GM10248 (cell line): ENCODE measurements around the gene CRBN.

Experiments used
- CTCF ChIA-PET: fragments of 300-600 bp; sonication (Branson Sonifier 250); formaldehyde crosslinking; extraction: SDS; loops from one replicate; lab custom pipeline; 2021; ENCODE audit warnings: antibody characterized with exemption; lab: Yijun Ruan, JAX
- POLR2A ChIA-PET: fragments of 350-650 bp; sonication (Branson Sonifier 250); formaldehyde crosslinking; extraction: SDS; loops from one replicate; lab custom pipeline; 2020; ENCODE audit warnings: antibody characterized with exemption; lab: Yijun Ruan, JAX
- DNase-seq: peaks from one replicate; pipeline ENCODE4 v3.0.0; 2012; ENCODE audit errors: extremely low spot score
- TF ChIP-seq, protein P1 (sequence below): IDR thresholded peaks from 2 replicates; pipeline ENCODE4 v1.5.1; 2012; ENCODE audit warnings: mild to moderate bottlenecking, low read depth; ENCODE audit errors: extremely low read depth, missing control alignments, control extremely low read depth

CRBN gene

DNA sequence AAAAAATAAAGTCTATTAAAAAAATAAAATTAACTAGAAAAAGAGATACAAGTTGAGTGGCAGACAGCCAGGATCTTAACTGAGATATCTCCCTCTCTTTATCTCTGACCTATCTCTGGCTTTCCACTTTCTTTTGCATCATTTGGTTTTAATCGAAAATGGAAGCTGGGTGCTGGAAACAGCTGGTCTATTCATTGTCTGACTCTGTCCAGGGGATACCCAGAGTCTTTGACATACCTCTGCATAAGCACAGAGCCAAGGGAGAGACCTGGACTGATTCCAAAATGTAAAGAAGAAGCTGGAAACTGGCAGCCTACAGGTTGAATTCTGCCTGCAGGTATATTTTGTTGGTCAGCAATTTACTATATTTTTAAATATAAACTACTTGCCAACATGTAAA is 29.6 kb upstream of the CRBN start:
- POLR2A ChIA-PET: no interaction called here
- TF ChIP-seq, protein P1, sequence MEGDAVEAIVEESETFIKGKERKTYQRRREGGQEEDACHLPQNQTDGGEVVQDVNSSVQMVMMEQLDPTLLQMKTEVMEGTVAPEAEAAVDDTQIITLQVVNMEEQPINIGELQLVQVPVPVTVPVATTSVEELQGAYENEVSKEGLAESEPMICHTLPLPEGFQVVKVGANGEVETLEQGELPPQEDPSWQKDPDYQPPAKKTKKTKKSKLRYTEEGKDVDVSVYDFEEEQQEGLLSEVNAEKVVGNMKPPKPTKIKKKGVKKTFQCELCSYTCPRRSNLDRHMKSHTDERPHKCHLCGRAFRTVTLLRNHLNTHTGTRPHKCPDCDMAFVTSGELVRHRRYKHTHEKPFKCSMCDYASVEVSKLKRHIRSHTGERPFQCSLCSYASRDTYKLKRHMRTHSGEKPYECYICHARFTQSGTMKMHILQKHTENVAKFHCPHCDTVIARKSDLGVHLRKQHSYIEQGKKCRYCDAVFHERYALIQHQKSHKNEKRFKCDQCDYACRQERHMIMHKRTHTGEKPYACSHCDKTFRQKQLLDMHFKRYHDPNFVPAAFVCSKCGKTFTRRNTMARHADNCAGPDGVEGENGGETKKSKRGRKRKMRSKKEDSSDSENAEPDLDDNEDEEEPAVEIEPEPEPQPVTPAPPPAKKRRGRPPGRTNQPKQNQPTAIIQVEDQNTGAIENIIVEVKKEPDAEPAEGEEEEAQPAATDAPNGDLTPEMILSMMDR: no peak
- CTCF ChIA-PET: interaction anchor here (1.4 to 7.5 kb wide), 3 partner anchors 9 to 1063 kb away, joined by 4 to 58 read pairs (median 17); no protein-coding TSS in a partner anchor
- DNase-seq: no peak

- peak; percentile 30 for DNase-seq
- ChIA-PET POLR2A (no interaction called here), CTCF (interaction anchor here (1.0 to 6.7 kb wide), 14 partner anchors 9 to 1432 kb away, joined by 3 to 104 read pairs (median 9); no protein-coding TSS in a partner anchor)
- TF ChIP-seq, protein P1: no peak
Observed at GRCh38 chr3:3201611-3202010, 22.1 kb upstream of the CRBN start.

DNA sequence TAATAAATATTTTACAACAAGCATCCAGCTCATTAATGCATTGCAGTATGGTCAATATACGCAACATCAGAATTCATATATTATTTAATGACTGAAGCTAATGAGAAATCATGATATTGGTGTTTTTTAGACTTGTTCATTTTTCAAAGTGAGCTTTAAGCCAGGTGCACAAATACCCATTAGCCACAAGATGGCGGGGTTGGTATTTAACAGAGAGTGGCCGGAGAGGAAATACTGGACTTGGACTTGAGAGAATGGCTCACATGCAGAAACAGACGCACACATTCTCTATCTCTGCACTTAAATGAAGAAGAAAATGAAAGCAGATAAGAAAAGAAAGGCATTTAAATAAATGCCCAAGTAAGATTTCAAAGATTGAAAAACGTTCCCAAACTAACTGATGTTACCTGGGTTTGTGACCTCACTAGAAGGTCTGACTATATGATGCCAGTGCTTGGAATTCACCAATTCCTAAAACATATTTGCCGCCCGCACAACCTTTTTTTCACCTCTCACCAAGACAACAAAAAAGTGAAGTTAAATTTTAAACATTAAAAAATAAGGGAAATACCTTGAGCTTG is 21.2 kb upstream of the CRBN start:
- POLR2A ChIA-PET: no interaction called here
- TF ChIP-seq, protein P1: peak; percentile 78
- CTCF ChIA-PET: interaction anchor here (0.6 to 6.7 kb wide), 44 partner anchors 10 to 1433 kb away, joined by 3 to 104 read pairs (median 4); no protein-coding TSS in a partner anchor
- DNase-seq: peak; percentile 29

GRCh38 chr3:3199306-3199705 is 19.8 kb upstream of the CRBN start:
- CTCF ChIA-PET: interaction anchor here (1.1 to 6.7 kb wide), 13 partner anchors 11 to 1095 kb away, joined by 3 to 104 read pairs (median 7); no protein-coding TSS in a partner anchor
- DNase-seq: no peak
- TF ChIP-seq, protein P1: no peak
- POLR2A ChIA-PET: no interaction called here

DNA sequence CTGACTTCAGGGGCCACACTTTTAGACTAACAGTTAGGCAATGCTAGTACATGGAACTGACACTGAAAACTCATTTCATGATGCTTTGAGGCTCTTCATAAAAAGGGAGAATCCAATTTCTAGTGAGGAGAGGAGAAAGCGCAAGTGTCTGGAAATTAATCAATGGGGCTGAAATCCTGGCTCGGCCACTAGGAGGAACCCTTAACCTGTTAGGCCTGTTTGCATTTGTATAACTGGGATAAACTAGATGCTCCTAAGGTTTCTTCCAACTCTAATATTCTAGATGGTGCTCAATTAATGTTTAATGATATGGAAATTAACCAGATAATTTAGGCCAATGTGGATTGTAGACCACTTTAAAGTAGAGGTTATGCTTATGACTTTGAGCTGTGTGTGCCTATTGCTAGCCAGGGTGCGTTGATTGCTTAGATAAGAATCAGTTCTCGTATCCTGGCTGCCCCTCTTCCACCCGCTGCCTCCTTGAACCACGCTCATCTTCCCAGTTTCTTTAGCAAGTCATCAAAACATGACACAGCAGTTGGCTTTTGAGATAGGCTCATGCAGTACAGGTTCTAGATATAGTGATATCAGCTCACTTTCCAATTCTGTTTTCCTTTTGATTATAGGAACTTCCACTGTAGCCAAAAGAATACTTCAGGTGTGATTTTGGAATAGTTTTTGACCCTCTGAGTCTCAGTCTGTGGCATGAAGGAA is 16.8 kb upstream of the CRBN start:
- TF ChIP-seq, protein P1: peak; percentile 24
- POLR2A ChIA-PET: no interaction called here
- no peak for DNase-seq
- CTCF ChIA-PET: interaction anchor here (0.6 to 1.4 kb wide), 3 partner anchors 9 to 802 kb away, joined by 3 to 9 read pairs (median 4); no protein-coding TSS in a partner anchor

GRCh38 chr3:3194861-3195260 is 15.4 kb upstream of the CRBN start:
- no peak for DNase-seq
- ChIA-PET CTCF (no interaction called here), POLR2A (no interaction called here)
- TF ChIP-seq, protein P1: no peak
